Endothelial cell of umbilical vein (primary cell): ENCODE measurements around the gene FKBP14. TPM values are rescaled to one million over a fixed set of nuclear protein-coding genes. Genes with fewer than 3 reads are reported as not detected.

Source experiments
- BruUV-seq: library from RNA; stranded (reverse); fragments of 400-500 nt; replicated peaks from 2 replicates; lab custom pipeline; 2021; lab: Mats Ljungman, UMichigan
- CTCF ChIA-PET: fragments of 300-600, 350-600 bp; sonication (Branson Sonifier 250); formaldehyde crosslinking; loops from one replicate; lab custom pipeline; 2021; ENCODE audit warnings: antibody characterized with exemption, inconsistent platforms; lab: Charles Lee
- POLR2A ChIA-PET: fragments of 300-600, 350-600 bp; sonication (Branson Sonifier 250); formaldehyde crosslinking; loops from one replicate; lab custom pipeline; 2021; ENCODE audit warnings: antibody characterized with exemption, inconsistent platforms; lab: Charles Lee
- DNase-seq: peaks from one replicate; pipeline ENCODE4 v3.0.0-alpha.2; 2011; ENCODE audit warnings: low read depth, low spot score
- FAIRE-seq: peaks from 2 replicates; lab custom pipeline; 2011; peaks lifted over from hg19 to GRCh38; lab: Jason Lieb, UNC
- H2AFZ ChIP-seq: 2 replicates; pipeline ENCODE4 v1.6.0; 2012; ENCODE audit warnings: low read depth, low read length, control low read depth, inconsistent platforms
- H3K27ac ChIP-seq: 2 replicates; pipeline ENCODE4 v1.5.1; 2011; ENCODE audit warnings: low read depth, mild to moderate bottlenecking, control low read depth, low read length, moderate library complexity; ENCODE audit not compliant: insufficient read depth
- H3K27me3 ChIP-seq, 2 experiments: 2 replicates each; pipeline versions ENCODE4 v1.6.0 to v1.6.1; 2011; ENCODE audit warnings: low read length in 2 of 2, mixed read lengths in 1 of 2; ENCODE audit not compliant: control insufficient read depth in 2 of 2, insufficient read depth in 2 of 2
- H3K36me3 ChIP-seq, 2 experiments: 2 replicates in 1 of 2; 3 replicates in 1 of 2; pipeline ENCODE4 v1.5.1; 2011; ENCODE audit warnings: low read length in 2 of 2, mild to moderate bottlenecking in 1 of 2, moderate library complexity in 1 of 2; ENCODE audit not compliant: control insufficient read depth in 2 of 2, insufficient read depth in 2 of 2; ENCODE audit errors: extremely low read depth in 1 of 2
- H3K4me1 ChIP-seq: 3 replicates; pipeline ENCODE4 v1.5.1; 2011; ENCODE audit warnings: mild to moderate bottlenecking, low read length; ENCODE audit not compliant: control insufficient read depth, insufficient read depth; ENCODE audit errors: extremely low read depth
- H3K4me2 ChIP-seq: 2 replicates; pipeline ENCODE4 v1.6.1; 2011; ENCODE audit warnings: low read length, control low read depth, mixed read lengths; ENCODE audit not compliant: insufficient read depth
- H3K4me3 ChIP-seq, 3 experiments: fragments of 200-600 bp in 1 of 3; sonication (generic), shearing (Covaris generic) in 1 of 3; replicated peaks in 1 of 3; 2 replicates each; pipeline ENCODE4 v1.5.1; 2011 to 2016; ENCODE audit warnings: control low read depth in 3 of 3, low read length in 3 of 3, mild to moderate bottlenecking in 2 of 3, inconsistent platforms in 1 of 3, low read depth in 1 of 3, moderate library complexity in 1 of 3; ENCODE audit not compliant: insufficient read depth in 1 of 3
- H3K79me2 ChIP-seq: 2 replicates; pipeline ENCODE4 v1.6.0; 2012; ENCODE audit warnings: low read length, inconsistent platforms; ENCODE audit not compliant: control insufficient read depth, insufficient read depth
- H3K9ac ChIP-seq: replicated peaks from 2 replicates; pipeline ENCODE3; 2011; ENCODE audit warnings: low read length, control low read depth; ENCODE audit not compliant: insufficient read depth; ENCODE audit errors: extremely low read depth
- H3K9me1 ChIP-seq: replicated peaks from 3 replicates; pipeline ENCODE4 v1.6.0; 2011; ENCODE audit warnings: mild to moderate bottlenecking, low read length; ENCODE audit not compliant: control insufficient read depth, insufficient read depth; ENCODE audit errors: extremely low read depth
- H3K9me3 ChIP-seq: replicated peaks from 2 replicates; pipeline ENCODE4 v1.5.1; 2012; ENCODE audit warnings: low read length, inconsistent platforms; ENCODE audit not compliant: control insufficient read depth, insufficient read depth
- H4K20me1 ChIP-seq: replicated peaks from 2 replicates; pipeline ENCODE3; 2011; ENCODE audit warnings: mild to moderate bottlenecking, low read length; ENCODE audit not compliant: control insufficient read depth, insufficient read depth; ENCODE audit errors: extremely low read depth
- EZH2 ChIP-seq: IDR thresholded peaks from 2 replicates; pipeline ENCODE4 v1.6.1; 2012; ENCODE audit warnings: borderline replicate concordance, low read depth, mild to moderate bottlenecking, moderate library complexity, low read length, inconsistent platforms; ENCODE audit not compliant: severe bottlenecking
- FOS ChIP-seq: IDR thresholded peaks from 2 replicates; pipeline ENCODE4 v1.6.1; 2011; ENCODE audit warnings: mild to moderate bottlenecking, low read length, moderate library complexity, borderline replicate concordance; ENCODE audit not compliant: insufficient read depth
- GATA2 ChIP-seq: IDR thresholded peaks from 2 replicates; pipeline ENCODE4 v1.7.0; 2011; ENCODE audit warnings: low read depth, mild to moderate bottlenecking, moderate library complexity, mixed read lengths, low read length; ENCODE audit not compliant: insufficient read length, insufficient read depth
- JUN ChIP-seq: IDR thresholded peaks from 2 replicates; pipeline ENCODE4 v1.6.1; 2011; ENCODE audit warnings: borderline replicate concordance, low read depth; ENCODE audit not compliant: insufficient read length, insufficient read depth
- MYC ChIP-seq: IDR thresholded peaks from one replicate; pipeline ENCODE4 v1.6.1; 2011; ENCODE audit warnings: mild to moderate bottlenecking, low read depth, low read length
- POLR2A ChIP-seq: IDR thresholded peaks from 2 replicates; pipeline ENCODE4 v1.6.1; 2012; ENCODE audit warnings: low read depth, mild to moderate bottlenecking, control low read depth, low read length
- POLR2AphosphoS5 ChIP-seq: IDR thresholded peaks from 2 replicates; pipeline ENCODE4 v1.6.1; 2012; ENCODE audit warnings: low read depth, mild to moderate bottlenecking, control low read depth, low read length, moderate library complexity; ENCODE audit not compliant: insufficient read depth
- dilution Hi-C: fragments of 300-500 bp; cut with MboI; formaldehyde crosslinking; loops from one replicate; pipeline ENCODE4 v1.15.0; 2019; ENCODE audit warnings: low sequenced_read_pairs; ENCODE audit not compliant: extremely low pct_ligation_motif_present
- intact Hi-C: fragments of 100-400 bp; cut with micrococcal nuclease; formaldehyde crosslinking; loops from one replicate; pipeline ENCODE4 v1.10.0; 2022
- polyA plus RNA-seq, 4 experiments: library from polyadenylated mRNA; depleted of rRNA in 3 of 4; stranded (reverse) in 3 of 4; unstranded in 1 of 4; fragments of >200 nt; gene quantifications; 2 replicates each; pipeline versions ENCODE4 v1.2.1 to v1.2.3, GENCODE V29; 2011 to 2012; ENCODE audit warnings: missing spikeins in 1 of 4
- total RNA-seq: library from RNA; stranded (reverse); gene quantifications from 2 replicates; pipeline ENCODE4 v1.2.3, GENCODE V29; 2021
- TF ChIP-seq, protein P1 (sequence below), 2 donors: IDR thresholded peaks; 1 replicate in 1 of 2; 2 replicates in 1 of 2; pipeline ENCODE4 v1.5.1; 2011; ENCODE audit warnings: low read length in 2 of 2, mild to moderate bottlenecking in 2 of 2, moderate library complexity in 2 of 2, control low read depth in 1 of 2, inconsistent platforms in 1 of 2, low read depth in 1 of 2; ENCODE audit not compliant: insufficient read depth in 1 of 2; ENCODE audit errors: extremely low read depth in 1 of 2
- TF ChIP-seq, protein P2 (sequence below): IDR thresholded peaks from 2 replicates; pipeline ENCODE4 v1.6.1; 2011; ENCODE audit not compliant: insufficient read depth, insufficient read length

The FKBP14 gene
- total and polyA plus RNA-seq, 2 donors (not counting 3 experiments of a cell fraction or from before 2014, with no cell fraction given): 9.8 to 37.4 TPM

DNA sequence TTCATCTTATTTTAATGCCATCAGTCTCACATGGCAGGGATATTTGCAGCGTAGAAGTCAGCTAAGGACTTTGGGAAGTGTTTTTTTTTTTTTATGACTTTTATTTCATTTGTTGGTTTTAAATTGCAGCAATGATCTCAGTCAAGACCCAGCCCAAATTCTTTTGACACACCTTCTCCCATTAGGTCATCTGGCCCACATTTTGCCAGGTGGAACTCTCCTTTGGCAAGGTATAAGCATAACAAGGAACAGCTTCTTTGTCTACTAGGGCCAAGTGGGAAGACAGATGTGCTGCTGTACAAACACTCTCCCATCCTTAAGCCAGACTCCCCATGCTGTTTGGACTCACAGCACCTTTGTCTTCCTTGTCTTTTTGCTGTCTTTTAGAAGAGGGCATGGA lies 43.5 kb upstream of the FKBP14 start:
- Histone ChIP-seq H3K4me3 (no peak overlapping the region), H3K9me3 (no peaks in the 10 kb centered on the region), H3K27ac (no peak overlapping the region), H3K9ac (no peak overlapping the region), H3K27me3 (no peaks in the 10 kb centered on the region), H3K36me3 (no peaks in the 10 kb centered on the region), H4K20me1 (no peaks in the 10 kb centered on the region), H2AFZ (no peak overlapping the region), H3K4me1 (no peaks in the 10 kb centered on the region), H3K9me1 (no peaks in the 10 kb centered on the region), H3K79me2 (no peaks in the 10 kb centered on the region), H3K4me2 (no peak overlapping the region)
- no TSS peak for BruUV-seq
- dilution Hi-C loops (no loop called here), intact Hi-C loops (no loop called here)
- TF ChIP-seq EZH2 (no peak), FOS (no peak), MYC (no peak), POLR2A (no peak), POLR2AphosphoS5 (no peak), GATA2 (no peak), JUN (no peak)
- TF ChIP-seq, protein P1, sequence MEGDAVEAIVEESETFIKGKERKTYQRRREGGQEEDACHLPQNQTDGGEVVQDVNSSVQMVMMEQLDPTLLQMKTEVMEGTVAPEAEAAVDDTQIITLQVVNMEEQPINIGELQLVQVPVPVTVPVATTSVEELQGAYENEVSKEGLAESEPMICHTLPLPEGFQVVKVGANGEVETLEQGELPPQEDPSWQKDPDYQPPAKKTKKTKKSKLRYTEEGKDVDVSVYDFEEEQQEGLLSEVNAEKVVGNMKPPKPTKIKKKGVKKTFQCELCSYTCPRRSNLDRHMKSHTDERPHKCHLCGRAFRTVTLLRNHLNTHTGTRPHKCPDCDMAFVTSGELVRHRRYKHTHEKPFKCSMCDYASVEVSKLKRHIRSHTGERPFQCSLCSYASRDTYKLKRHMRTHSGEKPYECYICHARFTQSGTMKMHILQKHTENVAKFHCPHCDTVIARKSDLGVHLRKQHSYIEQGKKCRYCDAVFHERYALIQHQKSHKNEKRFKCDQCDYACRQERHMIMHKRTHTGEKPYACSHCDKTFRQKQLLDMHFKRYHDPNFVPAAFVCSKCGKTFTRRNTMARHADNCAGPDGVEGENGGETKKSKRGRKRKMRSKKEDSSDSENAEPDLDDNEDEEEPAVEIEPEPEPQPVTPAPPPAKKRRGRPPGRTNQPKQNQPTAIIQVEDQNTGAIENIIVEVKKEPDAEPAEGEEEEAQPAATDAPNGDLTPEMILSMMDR (IDR thresholded peaks at IDR 0.05; ENCODE audit: extremely low read depth in 1 of 2, insufficient read depth in 1 of 2, low read depth in 1 of 2, low read length in 2 of 2): no peak
- TF ChIP-seq, protein P2, sequence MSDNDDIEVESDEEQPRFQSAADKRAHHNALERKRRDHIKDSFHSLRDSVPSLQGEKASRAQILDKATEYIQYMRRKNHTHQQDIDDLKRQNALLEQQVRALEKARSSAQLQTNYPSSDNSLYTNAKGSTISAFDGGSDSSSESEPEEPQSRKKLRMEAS: no peak
- DNase-seq: no peak
- CTCF ChIA-PET: interaction anchor here (0.8 to 6.6 kb wide), 4 partner anchors 7 to 323 kb away, joined by 3 to 55 read pairs (median 6); no protein-coding TSS in a partner anchor
- POLR2A ChIA-PET: no interaction called here
- FAIRE-seq: no peak
